Measurements from ENCODE around the gene HSD3B7. TPM values are rescaled to one million over a fixed set of nuclear protein-coding genes. Genes with fewer than 3 reads are reported as not detected.
"Not testable (repeated sequence)": the region's sequence is repeated elsewhere in the genome, so short reads cannot be mapped to it uniquely, and the experiment has no call there.

The HSD3B7 gene
- total RNA-seq, 1 donor = 19.9 TPM

DNA sequence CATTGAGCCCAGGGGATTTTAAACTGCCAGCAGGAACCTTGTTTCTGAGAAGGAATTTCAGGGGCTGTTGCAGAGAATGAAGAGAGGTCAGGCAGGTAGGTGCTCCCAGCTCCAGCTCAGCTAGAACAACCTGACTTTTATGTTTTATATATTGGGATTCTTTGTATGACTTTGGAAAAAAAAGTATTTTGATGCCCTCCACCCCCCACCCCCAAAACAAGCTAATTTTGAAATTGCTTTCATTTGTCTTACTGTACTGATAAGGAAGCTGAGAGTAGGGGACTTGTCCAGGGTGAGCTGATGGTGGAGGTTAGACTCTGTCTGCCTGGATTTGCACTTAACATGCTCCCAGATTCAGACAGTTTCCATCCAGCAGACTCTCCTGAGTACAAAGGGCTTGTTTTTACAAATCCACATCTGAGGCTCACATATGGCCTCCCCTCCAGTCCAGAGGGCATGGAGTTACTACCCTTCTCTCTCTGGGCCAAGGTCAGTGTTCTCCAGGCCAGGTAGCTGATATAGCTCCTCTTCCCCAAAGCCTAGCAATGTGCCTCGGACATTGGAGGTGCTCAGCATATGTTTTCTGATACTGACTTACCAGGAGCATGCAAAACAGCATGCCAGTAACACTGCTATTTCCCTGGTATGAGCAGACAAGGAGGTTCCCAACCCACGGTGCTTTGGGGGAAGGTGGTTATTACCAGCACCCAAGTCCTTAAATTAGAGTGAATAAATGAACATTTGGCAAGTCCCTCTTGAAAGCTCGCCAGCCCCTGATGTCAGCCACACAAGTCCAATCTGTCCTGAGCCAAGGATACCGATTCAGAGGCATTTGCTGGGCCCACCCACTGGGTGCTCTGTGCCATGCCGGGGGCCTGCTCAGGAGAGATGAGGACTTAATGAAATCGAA, 14.1 kb downstream of the HSD3B7 start:
- no peak for DNase-seq (ENCODE audit: low read depth in 2 of 3, low spot score in 2 of 3)

DNA sequence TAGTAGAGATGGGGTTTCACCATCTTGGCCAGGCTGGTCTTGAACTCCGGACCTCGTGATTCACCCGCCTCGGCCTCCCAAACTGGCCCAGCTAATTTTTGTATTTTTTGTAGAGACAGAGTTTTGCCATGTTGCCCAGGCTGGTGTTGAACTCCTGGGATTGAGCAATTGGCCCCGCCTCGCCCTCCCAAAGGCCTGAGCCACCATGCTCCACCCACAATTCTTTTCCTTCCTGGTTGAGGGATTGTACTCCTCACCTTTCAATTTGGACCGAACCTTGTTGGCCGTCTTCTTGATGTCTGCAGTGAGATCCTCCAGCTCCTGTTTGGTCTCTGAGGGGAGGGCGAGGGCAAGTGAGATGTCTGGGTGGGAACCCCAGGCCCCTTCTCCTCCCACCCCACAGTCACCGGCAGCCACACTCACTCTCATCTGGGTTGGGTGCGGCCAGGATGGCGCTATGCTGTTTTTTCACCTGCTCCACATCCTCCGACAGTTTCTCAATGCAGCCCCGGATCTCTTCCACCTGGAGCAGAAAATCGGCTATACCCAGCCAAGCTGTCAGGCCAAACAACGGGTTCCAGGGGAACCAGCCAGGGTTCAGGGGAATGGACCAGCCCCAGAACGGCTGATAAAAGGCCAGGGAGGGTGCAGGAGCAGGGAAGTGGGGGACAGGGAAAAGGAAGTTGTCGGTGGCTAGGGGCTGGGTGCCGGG, 15.8 kb downstream of the HSD3B7 start:
- no peak for DNase-seq (ENCODE audit: low read depth in 2 of 3, low spot score in 2 of 3)

DNA sequence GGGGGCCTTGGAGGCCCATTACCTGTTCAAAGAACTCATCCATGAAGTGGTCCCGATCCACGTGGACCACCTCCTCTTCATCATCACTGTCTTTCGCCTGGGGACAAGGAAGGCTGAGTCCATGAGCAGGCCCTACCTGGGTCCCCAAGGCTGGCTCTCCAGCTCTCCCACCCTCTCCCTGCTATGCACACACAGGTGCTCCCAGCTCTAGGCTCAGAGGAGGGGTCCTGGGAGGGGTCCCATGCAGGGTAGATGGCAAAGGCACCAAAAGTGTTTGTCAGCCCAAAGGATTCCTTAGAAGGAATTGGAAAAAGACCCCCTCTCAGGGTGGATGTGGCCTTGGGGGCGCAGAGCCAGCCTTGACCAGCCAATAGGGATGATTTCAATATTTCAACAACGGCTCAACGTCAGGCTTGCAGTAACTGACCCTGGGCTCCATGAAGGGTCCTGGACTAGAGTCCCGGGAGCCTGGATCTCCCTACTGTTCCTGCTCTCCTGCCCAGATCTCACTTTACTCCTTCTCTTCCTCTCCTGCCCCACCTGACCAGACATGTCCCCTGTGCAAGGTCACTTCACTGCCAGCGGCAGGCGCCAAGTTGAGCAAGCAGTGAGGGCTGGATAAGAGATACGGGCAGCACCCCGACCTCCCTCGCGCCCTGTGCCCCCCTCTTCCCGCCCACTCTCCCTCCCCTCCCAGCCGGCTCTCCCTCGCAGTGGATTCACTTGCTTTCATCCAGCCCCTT, 16.7 kb downstream of the HSD3B7 start:
- no peak for DNase-seq (ENCODE audit: low read depth in 2 of 3, low spot score in 2 of 3)

DNA sequence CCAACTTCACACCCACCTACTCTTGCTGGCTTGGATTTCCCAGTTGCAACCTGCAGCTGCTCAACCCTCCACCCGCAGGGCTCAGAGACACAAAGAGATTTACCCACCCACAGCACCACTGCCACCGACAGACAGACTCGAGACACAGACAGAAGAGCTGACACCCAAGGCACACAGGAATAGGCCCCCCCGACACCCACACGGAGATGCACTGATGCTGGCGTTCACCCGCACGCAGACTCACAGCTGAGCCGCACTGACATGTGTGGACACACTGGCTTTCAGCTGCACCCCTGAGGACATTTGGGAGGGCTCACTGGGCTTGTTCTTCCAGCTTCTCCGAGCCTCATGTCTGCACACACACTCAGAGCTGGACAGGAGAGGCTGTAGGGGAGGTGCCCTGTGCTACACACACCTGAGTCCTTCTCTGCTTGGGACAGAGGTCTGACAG, 17.3 kb downstream of the HSD3B7 start:
- DNase-seq (ENCODE audit: low read depth in 2 of 3, low spot score in 2 of 3) = no peak

GRCh38 chr16:31002862-31003341, 17.9 kb downstream of the HSD3B7 start:
- no peak for DNase-seq (ENCODE audit: low read depth in 2 of 3, low spot score in 2 of 3)

DNA sequence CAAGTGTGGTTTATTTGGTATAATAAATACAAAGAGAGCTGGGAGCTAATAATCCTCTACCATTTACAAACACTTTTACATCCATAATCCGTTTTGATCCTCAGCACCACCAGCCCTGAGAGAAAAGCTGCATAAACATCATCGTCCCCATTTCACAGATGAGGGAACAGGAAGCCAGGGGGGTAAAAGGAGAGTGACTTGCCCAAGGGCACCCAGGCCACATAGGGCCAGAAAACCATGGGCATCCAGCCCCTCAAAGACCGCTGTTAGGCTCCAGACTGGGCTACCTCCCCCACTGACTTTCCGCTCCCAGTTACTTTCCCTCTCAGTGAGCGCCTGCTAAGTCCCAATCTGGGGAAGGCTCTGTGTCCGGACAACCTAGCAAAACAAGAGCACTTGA, 18.7 kb downstream of the HSD3B7 start:
- DNase-seq (ENCODE audit: low read depth in 2 of 3, low spot score in 2 of 3) = no peak

GRCh38 chr16:31004658-31005057, 19.7 kb downstream of the HSD3B7 start:
- no peak for DNase-seq (ENCODE audit: low read depth in 2 of 3, low spot score in 2 of 3)

GRCh38 chr16:31005350-31006085, 20.5 kb downstream of the HSD3B7 start:
- DNase-seq (ENCODE audit: low read depth in 2 of 3, low spot score in 2 of 3) = no peak

DNA sequence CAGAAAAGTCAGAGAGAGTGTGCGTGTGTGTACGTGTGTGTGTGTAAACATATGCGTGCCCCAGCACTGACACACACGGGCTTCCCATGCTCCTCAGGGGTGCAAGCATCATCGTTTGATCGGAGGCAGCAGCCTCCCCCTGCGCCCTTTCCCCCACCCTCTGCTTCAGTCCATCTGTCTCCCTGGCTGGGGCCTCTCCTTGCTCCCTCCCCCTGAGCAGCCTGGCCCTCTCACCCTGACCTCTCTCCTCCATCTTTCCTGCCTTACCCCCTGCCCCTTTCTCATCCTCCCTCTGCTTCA, 21.0 kb downstream of the HSD3B7 start:
- DNase-seq (ENCODE audit: low read depth in 2 of 3, low spot score in 2 of 3) = no peak

- DNase-seq (ENCODE audit: low read depth in 2 of 3, low spot score in 2 of 3) = no peak
Measured at GRCh38 chr16:31006589-31006988, 21.6 kb downstream of the HSD3B7 start.

GRCh38 chr16:31007684-31008083, 22.7 kb downstream of the HSD3B7 start:
- DNase-seq (ENCODE audit: low read depth in 2 of 3, low spot score in 2 of 3) = no peak

GRCh38 chr16:31008149-31008548, 23.1 kb downstream of the HSD3B7 start:
- no peak for DNase-seq (ENCODE audit: low read depth in 2 of 3, low spot score in 2 of 3)

DNA sequence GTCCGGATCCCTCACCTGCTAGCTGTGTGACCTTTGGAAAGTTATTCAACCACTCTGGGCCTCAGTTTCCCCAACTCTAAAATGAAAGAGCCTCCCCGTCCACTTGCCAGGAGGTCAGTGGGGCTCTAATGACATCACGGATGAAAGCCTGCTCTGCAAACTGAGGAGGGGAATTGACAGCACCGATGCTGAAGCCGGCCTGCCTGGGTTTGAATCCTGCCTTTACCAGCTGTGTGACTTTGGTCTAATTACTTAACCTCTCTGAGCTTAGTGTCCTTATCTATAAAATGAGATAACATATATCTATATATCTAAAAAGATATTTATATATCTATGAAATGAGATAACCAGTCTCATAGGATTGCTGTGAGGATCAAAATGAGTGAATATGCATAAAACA, 23.5 kb downstream of the HSD3B7 start:
- no peak for DNase-seq (ENCODE audit: low read depth in 2 of 3, low spot score in 2 of 3)

- DNase-seq (ENCODE audit: low read depth in 2 of 3, low spot score in 2 of 3) = no peak
Measured at GRCh38 chr16:31009120-31009519, 24.1 kb downstream of the HSD3B7 start.

GRCh38 chr16:31009894-31010584, 25.0 kb downstream of the HSD3B7 start:
- no peak for DNase-seq (ENCODE audit: low read depth in 2 of 3, low spot score in 2 of 3)

- DNase-seq (ENCODE audit: low read depth in 2 of 3, low spot score in 2 of 3) = peak in 2 of 3 donors; percentile 51 to 55
Measured at GRCh38 chr16:31010585-31011325, 25.7 kb downstream of the HSD3B7 start, which contains the start of gene STX1B. Gene STX1B (minus strand): TSS chr16:31010638. CDS start chr16:31010396, 242 bp downstream.

GRCh38 chr16:31011815-31012214, 26.8 kb downstream of the HSD3B7 start:
- DNase-seq (ENCODE audit: low read depth in 2 of 3, low spot score in 2 of 3) = not testable (repeated sequence)

DNA sequence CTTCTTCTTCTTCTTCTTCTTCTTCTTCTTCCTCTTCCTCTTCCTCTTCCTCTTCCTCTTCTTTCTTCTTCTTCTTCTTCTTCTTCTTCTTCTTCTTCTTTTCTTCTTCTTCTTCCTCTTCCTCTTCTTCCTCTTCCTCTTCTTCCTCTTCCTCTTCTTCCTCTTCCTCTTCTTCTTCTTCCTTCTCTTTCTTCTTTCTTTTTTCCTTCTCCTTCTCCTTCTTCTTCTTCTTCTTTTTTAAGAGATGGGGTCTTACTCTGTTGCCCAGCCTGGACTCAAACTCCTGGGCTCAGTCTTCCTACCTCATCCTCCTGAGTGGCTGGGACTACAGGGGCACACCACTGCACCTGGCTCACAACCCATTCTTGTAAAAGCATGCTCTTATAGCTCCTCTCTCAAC, 28.3 kb downstream of the HSD3B7 start:
- DNase-seq (ENCODE audit: low read depth in 2 of 3, low spot score in 2 of 3) = not testable (repeated sequence)

DNA sequence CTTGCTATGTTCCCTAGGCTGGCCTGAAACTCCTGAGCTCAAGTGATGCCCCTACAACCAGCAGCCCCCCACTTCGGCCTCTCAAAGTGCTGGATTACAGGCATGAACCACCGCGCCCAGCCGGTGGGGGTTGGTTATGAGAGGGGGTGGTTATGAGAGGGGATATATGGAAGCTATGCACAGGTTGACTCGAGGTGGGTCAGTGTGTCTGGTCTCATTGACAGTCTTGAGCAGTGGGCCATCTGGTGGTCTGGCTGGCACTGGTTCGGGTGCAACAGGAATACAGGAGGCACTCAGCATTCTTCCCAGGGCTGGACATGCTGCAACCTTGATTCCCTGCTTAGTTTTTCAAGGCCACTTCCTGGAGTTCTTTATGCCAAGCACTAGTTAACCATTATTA, 31.0 kb downstream of the HSD3B7 start:
- DNase-seq (ENCODE audit: low read depth in 2 of 3, low spot score in 2 of 3) = no peak
